ENCODE measurements around the gene PAK6. TPM values are rescaled to one million over a fixed set of nuclear protein-coding genes. Genes with fewer than 3 reads are reported as not detected.

PAK6 gene
- polyA plus RNA-seq, 1 experiment, result not detected

- H3K36me3 ChIP-seq (ENCODE audit: control insufficient read depth, insufficient read depth, low read length), result no peaks in the 10 kb centered on the region
- DNase-seq (ENCODE audit: low read depth), result no peak
- peaks cover 1% of the 10 kb centered on the region for H3K27me3 ChIP-seq (ENCODE audit: control insufficient read depth, insufficient read depth, low read length)
- H3K4me3 ChIP-seq (ENCODE audit: low read depth, low read length), result no peak overlapping the region
- TF ChIP-seq, protein P1, sequence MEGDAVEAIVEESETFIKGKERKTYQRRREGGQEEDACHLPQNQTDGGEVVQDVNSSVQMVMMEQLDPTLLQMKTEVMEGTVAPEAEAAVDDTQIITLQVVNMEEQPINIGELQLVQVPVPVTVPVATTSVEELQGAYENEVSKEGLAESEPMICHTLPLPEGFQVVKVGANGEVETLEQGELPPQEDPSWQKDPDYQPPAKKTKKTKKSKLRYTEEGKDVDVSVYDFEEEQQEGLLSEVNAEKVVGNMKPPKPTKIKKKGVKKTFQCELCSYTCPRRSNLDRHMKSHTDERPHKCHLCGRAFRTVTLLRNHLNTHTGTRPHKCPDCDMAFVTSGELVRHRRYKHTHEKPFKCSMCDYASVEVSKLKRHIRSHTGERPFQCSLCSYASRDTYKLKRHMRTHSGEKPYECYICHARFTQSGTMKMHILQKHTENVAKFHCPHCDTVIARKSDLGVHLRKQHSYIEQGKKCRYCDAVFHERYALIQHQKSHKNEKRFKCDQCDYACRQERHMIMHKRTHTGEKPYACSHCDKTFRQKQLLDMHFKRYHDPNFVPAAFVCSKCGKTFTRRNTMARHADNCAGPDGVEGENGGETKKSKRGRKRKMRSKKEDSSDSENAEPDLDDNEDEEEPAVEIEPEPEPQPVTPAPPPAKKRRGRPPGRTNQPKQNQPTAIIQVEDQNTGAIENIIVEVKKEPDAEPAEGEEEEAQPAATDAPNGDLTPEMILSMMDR (IDR thresholded peaks at IDR 0.05; ENCODE audit: insufficient read depth, low read depth, low read length), result no peak
- ChIA-PET POLR2A (no interaction called here), CTCF (interaction anchor here (1.8 to 11.9 kb wide), 6 partner anchors 9 to 105 kb away, joined by 3 to 127 read pairs (median 6); partner anchors contain the start of genes CCDC9B and PLCB2)
Observed at GRCh38 chr15:40316931-40317330, 78.1 kb downstream of the PAK6 start.

DNA sequence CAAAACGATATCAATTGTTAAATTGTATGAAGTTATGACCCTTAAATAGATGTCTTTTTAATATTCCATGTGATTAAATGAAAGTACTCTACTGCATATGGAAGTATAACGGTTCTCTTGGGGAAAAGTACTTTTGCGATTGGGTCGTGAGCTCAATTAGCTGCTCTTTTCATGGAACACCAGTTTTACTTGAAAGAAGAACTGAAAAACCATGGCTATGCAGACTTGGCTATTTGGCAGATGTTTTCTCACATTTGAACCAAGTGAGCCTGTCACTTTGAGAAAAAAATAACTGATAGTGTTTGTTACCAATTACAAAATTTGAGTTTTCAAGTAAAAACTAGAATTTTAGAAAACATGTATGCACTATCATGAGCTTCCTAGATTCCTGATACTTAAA lies 78.7 kb downstream of the PAK6 start:
- Histone ChIP-seq H3K27me3 (ENCODE audit: control insufficient read depth, insufficient read depth, low read length) (no peaks in the 10 kb centered on the region; the same call in 1 of the 2 replicates), H3K36me3 (ENCODE audit: control insufficient read depth, insufficient read depth, low read length) (no peaks in the 10 kb centered on the region), H3K4me3 (ENCODE audit: low read depth, low read length) (no peak overlapping the region)
- TF ChIP-seq, protein P1 (IDR thresholded peaks at IDR 0.05; ENCODE audit: insufficient read depth, low read depth, low read length), result no peak
- POLR2A ChIA-PET, result no interaction called here
- no peak for DNase-seq (ENCODE audit: low read depth)
- CTCF ChIA-PET, result interaction anchor here (1.8 to 11.9 kb wide), 5 partner anchors 9 to 104 kb away, joined by 3 to 127 read pairs (median 7); partner anchors contain the start of genes CCDC9B and PLCB2

GRCh38 chr15:40320409-40320808 lies 81.5 kb downstream of the PAK6 start:
- ChIA-PET POLR2A (no interaction called here), CTCF (interaction anchor here (0.7 to 8.1 kb wide), 17 partner anchors 8 to 111 kb away, joined by 3 to 124 read pairs (median 4); partner anchors contain the start of gene CCDC9B)
- TF ChIP-seq, protein P1 (IDR thresholded peaks at IDR 0.05; ENCODE audit: insufficient read depth, low read depth, low read length), result no peak
- DNase-seq (ENCODE audit: low read depth), result no peak
- no peaks in the 10 kb centered on the region; the same call in 1 of the 2 replicates for H3K27me3 ChIP-seq (ENCODE audit: control insufficient read depth, insufficient read depth, low read length)
- no peak overlapping the region for H3K4me3 ChIP-seq (ENCODE audit: low read depth, low read length)
- no peaks in the 10 kb centered on the region for H3K36me3 ChIP-seq (ENCODE audit: control insufficient read depth, insufficient read depth, low read length)

GRCh38 chr15:40320931-40321371 lies 82.1 kb downstream of the PAK6 start:
- no peak overlapping the region for H3K4me3 ChIP-seq (ENCODE audit: low read depth, low read length)
- TF ChIP-seq, protein P1 (IDR thresholded peaks at IDR 0.05; ENCODE audit: insufficient read depth, low read depth, low read length), result peak; percentile 91
- CTCF ChIA-PET, result interaction anchor here (0.6 to 8.1 kb wide), 17 partner anchors 10 to 110 kb away, joined by 3 to 124 read pairs (median 4); partner anchors contain the start of gene CCDC9B
- H3K27me3 ChIP-seq (ENCODE audit: control insufficient read depth, insufficient read depth, low read length), result no peaks in the 10 kb centered on the region; the same call in 1 of the 2 replicates
- DNase-seq (ENCODE audit: low read depth), result no peak
- POLR2A ChIA-PET, result no interaction called here
- no peaks in the 10 kb centered on the region for H3K36me3 ChIP-seq (ENCODE audit: control insufficient read depth, insufficient read depth, low read length)

GRCh38 chr15:40322531-40323238 lies 83.8 kb downstream of the PAK6 start:
- ChIA-PET POLR2A (interaction anchor here (1.0 to 1.4 kb wide), 2 partner anchors 15 to 18 kb away, joined by 3 read pairs; partner anchors contain the start of gene CCDC9B), CTCF (interaction anchor here (0.7 to 8.1 kb wide), 15 partner anchors 8 to 186 kb away, joined by 3 to 124 read pairs (median 5); partner anchors contain the start of genes BAHD1, CCDC9B and IVD)
- H3K27me3 ChIP-seq (ENCODE audit: control insufficient read depth, insufficient read depth, low read length), result no peaks in the 10 kb centered on the region; the same call in 1 of the 2 replicates
- no peaks in the 10 kb centered on the region; the same call in 1 of the 2 replicates for H3K36me3 ChIP-seq (ENCODE audit: control insufficient read depth, insufficient read depth, low read length)
- H3K4me3 ChIP-seq (ENCODE audit: low read depth, low read length), result peak overlapping the region; percentile 72; the same call in 1 of the 2 replicates
- no peak for DNase-seq (ENCODE audit: low read depth)
- TF ChIP-seq, protein P1 (IDR thresholded peaks at IDR 0.05; ENCODE audit: insufficient read depth, low read depth, low read length), result no peak

Measured in BJ (cell line).